ENCODE measurements around the gene USP19. TPM values are rescaled to one million over a fixed set of nuclear protein-coding genes. Genes with fewer than 3 reads are reported as not detected.

USP19 gene
- total and polyA plus RNA-seq, 11 donors = 19.2 to 90.3 (median 55.6) TPM

GRCh38 chr3:49076116-49076515, 44.5 kb downstream of the USP19 start:
- no peak overlapping the region for H3K4me3 ChIP-seq
- intact Hi-C loops (cut with DNase I) = no loop called here
- TF ChIP-seq CTCF (IDR thresholded peaks at IDR 0.05) (no peak), POLR2A (IDR thresholded peaks at IDR 0.05) (no peak)
- peaks cover 0 to 89% (median 79%) of the 10 kb centered on the region in 9 donors for H3K36me3 ChIP-seq
- 88 to 96% (median 93%) methylated on average over 13 of the region's 13 CpGs for WGBS, 4 donors
- H3K27ac ChIP-seq = no peak overlapping the region
- ATAC-seq (no peak), DNase-seq (no peak)
- no peaks in the 10 kb centered on the region for H3K9me3 ChIP-seq
- H3K27me3 ChIP-seq = no peaks in the 10 kb centered on the region
- peaks cover 0 to 9% (median 0%) of the 10 kb centered on the region in 12 donors for H3K4me1 ChIP-seq

Small RNA genes within 50 kb of the gene (microRNA-seq; reads per million reads assigned to microRNA genes)
- 0 to 0.21 (median 0.06) reads per million in 4 donors for gene MIR6890

Other genes with a start within 250 kb of the USP19 start
- gene SLC25A20, start 221.9 kb downstream of the USP19 start, total RNA-seq = 100 to 1,000 TPM in 2 of 9 donors, 10 to 100 TPM in 7; 44.6 to 176 (median 69.5) TPM
- gene SLC25A20, start 221.9 kb downstream of the USP19 start, polyA plus RNA-seq = 10 to 100 TPM; 50.5 to 65.7 TPM
- gene ARIH2, start 202.0 kb downstream of the USP19 start, total RNA-seq = 100 to 1,000 TPM in 8 of 9 donors, 10 to 100 TPM in 1; 87.7 to 223 (median 126) TPM
- gene ARIH2, start 202.0 kb downstream of the USP19 start, polyA plus RNA-seq = 10 to 100 TPM; 77.6 to 79.3 TPM
- gene P4HTM, start 130.6 kb downstream of the USP19 start, total RNA-seq = 10 to 100 TPM; 22.1 to 42.7 (median 34.0) TPM
- 10 to 100 TPM; 19.0 to 27.0 TPM for gene P4HTM, start 130.6 kb downstream of the USP19 start, polyA plus RNA-seq
- 10 to 100 TPM; 56.2 to 91.2 (median 80.7) TPM for gene WDR6, start 113.4 kb downstream of the USP19 start, total RNA-seq
- 10 to 100 TPM; 68.9 to 73.6 TPM for gene WDR6, start 113.4 kb downstream of the USP19 start, polyA plus RNA-seq
- gene DALRD3, start 102.2 kb downstream of the USP19 start, total RNA-seq = 10 to 100 TPM in 8 of 9 donors, 1 to 10 TPM in 1; 8.1 to 24.7 (median 14.9) TPM
- 10 to 100 TPM in 1 of 2 donors, 1 to 10 TPM in 1; 6.8 to 13.3 TPM for gene DALRD3, start 102.2 kb downstream of the USP19 start, polyA plus RNA-seq
- gene NDUFAF3, start 98.7 kb downstream of the USP19 start, total RNA-seq = 100 to 1,000 TPM; 140 to 308 (median 160) TPM
- 100 to 1,000 TPM; 119 to 273 TPM for gene NDUFAF3, start 98.7 kb downstream of the USP19 start, polyA plus RNA-seq
- gene IMPDH2, start 91.4 kb downstream of the USP19 start, total RNA-seq = 10 to 100 TPM; 43.9 to 87.8 (median 55.4) TPM
- 100 to 1,000 TPM in 1 of 2 donors, 10 to 100 TPM in 1; 35.9 to 116 TPM for gene IMPDH2, start 91.4 kb downstream of the USP19 start, polyA plus RNA-seq
- gene QRICH1, start 26.8 kb downstream of the USP19 start, total RNA-seq = 10 to 100 TPM; 44.6 to 91.6 (median 55.5) TPM
- gene QRICH1, start 26.8 kb downstream of the USP19 start, polyA plus RNA-seq = 10 to 100 TPM; 20.0 to 31.2 TPM
- 100 to 1,000 TPM; 145 to 221 (median 194) TPM for gene QARS1, start 16.1 kb downstream of the USP19 start, total RNA-seq
- gene QARS1, start 16.1 kb downstream of the USP19 start, polyA plus RNA-seq = 100 to 1,000 TPM; 177 to 197 TPM
- 1,000 to 10,000 TPM in 2 of 9 donors, 100 to 1,000 TPM in 7; 488 to 1,265 (median 769) TPM for gene LAMB2, start 12.2 kb upstream of the USP19 start, total RNA-seq
- 100 to 1,000 TPM; 290 to 836 TPM for gene LAMB2, start 12.2 kb upstream of the USP19 start, polyA plus RNA-seq
- 10 to 100 TPM in 7 of 9 donors, 1 to 10 TPM in 2; 9.7 to 24.0 (median 14.6) TPM for gene CCDC71, start 45.5 kb upstream of the USP19 start, total RNA-seq
- gene CCDC71, start 45.5 kb upstream of the USP19 start, polyA plus RNA-seq = 10 to 100 TPM in 1 of 2 donors, 1 to 10 TPM in 1; 9.8 to 17.7 TPM
- gene KLHDC8B, start 50.8 kb upstream of the USP19 start, total RNA-seq = 100 to 1,000 TPM in 7 of 9 donors, 10 to 100 TPM in 2; 96.9 to 138 (median 112) TPM
- gene KLHDC8B, start 50.8 kb upstream of the USP19 start, polyA plus RNA-seq = 100 to 1,000 TPM in 1 of 2 donors, 10 to 100 TPM in 1; 66.3 to 134 TPM
- 1 to 10 TPM; 1.3 to 5.6 (median 2.9) TPM for gene C3orf62, start 156.4 kb upstream of the USP19 start, total RNA-seq
- gene C3orf62, start 156.4 kb upstream of the USP19 start, polyA plus RNA-seq = 1 to 10 TPM; 2.5 to 3.3 TPM
- 10 to 100 TPM; 17.3 to 48.6 (median 37.2) TPM for gene USP4, start 219.2 kb upstream of the USP19 start, total RNA-seq
- gene USP4, start 219.2 kb upstream of the USP19 start, polyA plus RNA-seq = 10 to 100 TPM; 24.3 to 27.8 TPM
- 100 to 1,000 TPM in 8 of 9 donors, 10 to 100 TPM in 1; 86.3 to 341 (median 124) TPM for gene GPX1, start 237.5 kb upstream of the USP19 start, total RNA-seq
- 100 to 1,000 TPM; 174 to 189 TPM for gene GPX1, start 237.5 kb upstream of the USP19 start, polyA plus RNA-seq